DND-41 (cell line): ENCODE measurements around the gene AOC1.

Experiments
- ATAC-seq: fragments of 200-7000 bp; cut with Tn5 transposase; 3 replicates; pipeline ENCODE4 v1.9.1; 2021; ENCODE audit warnings: low read depth; ENCODE audit not compliant: insufficient read depth
- DNase-seq: peaks from one replicate; pipeline ENCODE4 v3.0.0-alpha.2; 2020
- H2AFZ ChIP-seq: 2 replicates; pipeline ENCODE4 v1.6.0; 2012; ENCODE audit warnings: low read depth, low read length
- H3K27ac ChIP-seq: 2 replicates; pipeline ENCODE4 v1.5.1; 2012; ENCODE audit warnings: low read length, inconsistent platforms
- H3K27me3 ChIP-seq: fragments of 200-600 bp; sonication (generic); 2 replicates; pipeline ENCODE4 v1.6.0; 2012; ENCODE audit warnings: low read length, mild to moderate bottlenecking, inconsistent platforms; ENCODE audit not compliant: insufficient read depth, poor library complexity
- H3K36me3 ChIP-seq: 2 replicates; pipeline ENCODE4 v1.5.1; 2012; ENCODE audit warnings: low read length, inconsistent platforms; ENCODE audit not compliant: insufficient read depth
- H3K4me1 ChIP-seq: 2 replicates; pipeline ENCODE4 v1.5.1; 2012; ENCODE audit warnings: mild to moderate bottlenecking, low read length; ENCODE audit not compliant: insufficient read depth
- H3K4me2 ChIP-seq: 2 replicates; pipeline ENCODE4 v1.6.0; 2012; ENCODE audit warnings: mild to moderate bottlenecking, moderate library complexity, low read length, inconsistent platforms; ENCODE audit not compliant: insufficient read depth
- H3K4me3 ChIP-seq, 2 experiments: fragments of 200-600 bp in 1 of 2; shearing (Covaris generic) in 1 of 2; 2 replicates each; pipeline ENCODE4 v1.5.1; 2012 to 2016; ENCODE audit warnings: inconsistent platforms in 2 of 2, low read length in 2 of 2, mild to moderate bottlenecking in 2 of 2, low read depth in 1 of 2, moderate library complexity in 1 of 2
- H3K79me2 ChIP-seq: 2 replicates; pipeline ENCODE4 v1.6.0; 2012; ENCODE audit warnings: low read length, inconsistent platforms; ENCODE audit not compliant: insufficient read depth
- H3K9ac ChIP-seq: 2 replicates; pipeline ENCODE4 v1.6.0; 2012; ENCODE audit warnings: low read depth, mild to moderate bottlenecking, inconsistent platforms, low read length, moderate library complexity
- H3K9me3 ChIP-seq: 2 replicates; pipeline ENCODE4 v1.5.1; 2012; ENCODE audit warnings: low read length, moderate library complexity, mild to moderate bottlenecking, inconsistent platforms; ENCODE audit not compliant: insufficient read depth, severe bottlenecking
- H4K20me1 ChIP-seq: 2 replicates; pipeline ENCODE4 v1.6.0; 2012; ENCODE audit warnings: low read length; ENCODE audit not compliant: insufficient read depth
- CTCF ChIP-seq: IDR thresholded peaks from 2 replicates; pipeline ENCODE4 v1.5.1; 2012; ENCODE audit warnings: borderline replicate concordance, low read length, moderate library complexity, mild to moderate bottlenecking; ENCODE audit not compliant: poor library complexity, severe bottlenecking; ENCODE audit errors: extremely low read depth
- EZH2 ChIP-seq: IDR thresholded peaks from 3 replicates; pipeline ENCODE4 v1.6.1; 2012; ENCODE audit warnings: borderline replicate concordance, low read depth, mild to moderate bottlenecking, moderate library complexity, low read length, inconsistent platforms; ENCODE audit not compliant: severe bottlenecking

AOC1 gene

DNA sequence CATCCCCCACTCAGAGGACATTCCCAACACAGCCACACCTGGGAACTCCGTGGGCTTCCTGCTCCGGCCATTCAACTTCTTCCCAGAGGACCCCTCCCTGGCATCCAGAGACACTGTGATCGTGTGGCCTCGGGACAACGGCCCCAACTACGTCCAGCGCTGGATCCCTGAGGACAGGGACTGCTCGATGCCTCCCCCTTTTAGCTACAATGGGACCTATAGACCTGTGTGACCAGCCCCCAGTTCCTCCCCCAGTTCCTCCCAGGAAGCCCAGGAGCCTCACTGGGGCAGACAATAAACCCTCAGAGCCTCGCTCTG is 8.6 kb downstream of the AOC1 start:
- H3K36me3 ChIP-seq, result no peaks in the 10 kb centered on the region
- no peak overlapping the region for H3K4me2 ChIP-seq
- no peak overlapping the region for H3K4me3 ChIP-seq
- H3K27me3 ChIP-seq, result peaks cover 23% of the 10 kb centered on the region
- TF ChIP-seq CTCF (no peak), EZH2 (no peak)
- no peaks in the 10 kb centered on the region for H3K79me2 ChIP-seq
- no peaks in the 10 kb centered on the region for H3K4me1 ChIP-seq
- ATAC-seq (no peak), DNase-seq (no peak)
- H3K27ac ChIP-seq, result no peak overlapping the region
- H2AFZ ChIP-seq, result no peak overlapping the region
- H4K20me1 ChIP-seq, result no peaks in the 10 kb centered on the region
- H3K9me3 ChIP-seq, result no peaks in the 10 kb centered on the region
- H3K9ac ChIP-seq, result no peak overlapping the region

DNA sequence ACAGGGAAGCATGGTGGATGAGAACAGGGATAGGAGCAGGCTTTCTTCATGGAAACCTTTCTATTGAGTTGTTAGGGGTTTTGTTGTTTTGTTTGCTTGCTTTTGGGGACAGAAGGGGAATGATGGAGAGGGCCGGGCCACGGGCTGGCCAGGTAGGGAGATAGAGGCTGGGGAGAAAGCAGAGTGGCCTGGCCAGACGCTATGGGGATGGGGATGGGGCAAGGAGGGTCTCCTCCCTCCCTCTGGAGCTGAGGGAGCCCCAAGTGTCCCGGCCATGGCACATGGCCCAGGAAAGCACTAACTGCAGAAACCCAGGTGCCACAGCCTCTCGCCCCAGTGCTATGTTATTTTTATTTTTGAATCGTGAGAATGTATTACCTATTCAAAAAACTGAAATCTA is 10.0 kb downstream of the AOC1 start:
- H3K4me3 ChIP-seq, result no peak overlapping the region
- H3K9me3 ChIP-seq, result no peaks in the 10 kb centered on the region
- H3K9ac ChIP-seq, result no peak overlapping the region
- H3K27me3 ChIP-seq, result peaks cover 26% of the 10 kb centered on the region
- ATAC-seq (no peak), DNase-seq (no peak)
- no peaks in the 10 kb centered on the region for H3K4me1 ChIP-seq
- no peak overlapping the region for H3K27ac ChIP-seq
- H3K4me2 ChIP-seq, result no peak overlapping the region
- H4K20me1 ChIP-seq, result no peaks in the 10 kb centered on the region
- H3K36me3 ChIP-seq, result no peaks in the 10 kb centered on the region
- no peaks in the 10 kb centered on the region for H3K79me2 ChIP-seq
- TF ChIP-seq EZH2, result no peak
- TF ChIP-seq CTCF, result no peak
- H2AFZ ChIP-seq, result no peak overlapping the region

- Histone ChIP-seq H3K9me3 (no peaks in the 10 kb centered on the region), H3K9ac (no peak overlapping the region), H3K4me2 (no peak overlapping the region), H3K27me3 (peaks cover 35% of the 10 kb centered on the region), H2AFZ (no peak overlapping the region), H3K36me3 (no peaks in the 10 kb centered on the region), H3K79me2 (no peaks in the 10 kb centered on the region), H3K4me1 (no peaks in the 10 kb centered on the region), H4K20me1 (no peaks in the 10 kb centered on the region), H3K4me3 (no peak overlapping the region), H3K27ac (no peak overlapping the region)
- DNase-seq (no peak), ATAC-seq (no peak)
- no peak for TF ChIP-seq EZH2
- no peak for TF ChIP-seq CTCF
These were observed 11.6 kb downstream of the AOC1 start for GRCh38 chr7:150863946-150864345.

- H2AFZ ChIP-seq, result no peak overlapping the region
- TF ChIP-seq EZH2 (no peak), CTCF (no peak)
- no peaks in the 10 kb centered on the region for H3K79me2 ChIP-seq
- H3K36me3 ChIP-seq, result no peaks in the 10 kb centered on the region
- H3K9ac ChIP-seq, result no peak overlapping the region
- no peak overlapping the region for H3K4me2 ChIP-seq
- H3K27ac ChIP-seq, result no peak overlapping the region
- H3K9me3 ChIP-seq, result peaks cover 5% of the 10 kb centered on the region
- DNase-seq (no peak), ATAC-seq (no peak)
- H3K27me3 ChIP-seq, result peaks cover 34% of the 10 kb centered on the region
- no peaks in the 10 kb centered on the region for H4K20me1 ChIP-seq
- H3K4me3 ChIP-seq, result no peak overlapping the region
- no peaks in the 10 kb centered on the region for H3K4me1 ChIP-seq
These were observed 14.7 kb downstream of the AOC1 start for GRCh38 chr7:150866932-150867564.
